ENCODE measurements around the gene PTPRG.

- TF ChIP-seq POLR2A (IDR thresholded peaks at IDR 0.05; ENCODE audit: low read length) (no peak), GATA1 (IDR thresholded peaks at IDR 0.05; ENCODE audit: low read depth, low read length) (no peak)
Observed at GRCh38 chr3:61983479-61983878, 422.1 kb downstream of the PTPRG start.
